HG03064 (cell line): ENCODE data around the gene CD164L2.
A peak's percentile ranks its signal among the peaks of the same experiment; 100 is the strongest.
"Not testable (repeated sequence)": the region's sequence is repeated elsewhere in the genome, so short reads cannot be mapped to it uniquely, and the experiment has no call there.

ENCODE experiments used
- ATAC-seq: cut with Tn5 transposase; IDR thresholded peaks from one replicate; pipeline ENCODE4 v1.9.1; 2021; ENCODE audit warnings: low read depth; ENCODE audit not compliant: unreplicated experiment

Gene CD164L2

DNA sequence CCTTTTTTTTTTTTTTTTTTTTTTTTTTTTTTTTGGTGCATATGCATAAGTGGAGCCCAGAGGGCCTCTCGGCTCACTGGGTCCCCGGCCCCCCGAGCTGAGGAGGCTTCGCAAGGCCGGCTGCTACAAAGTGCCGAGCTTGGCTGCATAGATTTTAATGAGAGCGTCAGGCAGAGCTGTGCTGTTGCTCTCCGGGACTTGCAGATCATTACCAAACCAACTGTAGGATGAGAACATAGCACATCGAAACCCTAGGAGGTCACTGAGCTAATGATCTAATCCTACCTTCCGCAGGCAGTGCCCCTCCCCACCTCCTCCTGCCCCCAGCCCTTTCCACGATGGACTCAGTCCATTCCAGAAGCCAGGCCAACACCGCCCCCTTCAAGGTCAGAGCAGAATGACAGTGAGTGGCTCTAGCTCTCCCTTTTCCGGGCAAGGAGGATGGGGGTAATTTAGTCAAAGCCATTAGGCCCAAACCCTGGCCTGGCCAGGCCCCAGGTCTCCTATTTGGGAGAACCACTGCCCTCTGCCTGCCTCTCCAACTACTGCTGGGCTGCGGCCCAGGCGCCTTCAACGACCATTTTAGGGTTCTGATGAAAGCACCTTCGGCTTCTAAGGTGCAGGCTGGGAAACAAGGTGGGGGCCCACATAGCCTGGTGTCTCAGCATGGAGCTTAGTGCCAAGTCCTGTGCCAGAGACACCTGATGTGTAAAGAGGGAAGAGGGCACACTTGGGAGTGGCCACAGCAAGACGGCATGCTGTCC lies 22.6 kb upstream of the CD164L2 start:
- ATAC-seq = not testable (repeated sequence)

DNA sequence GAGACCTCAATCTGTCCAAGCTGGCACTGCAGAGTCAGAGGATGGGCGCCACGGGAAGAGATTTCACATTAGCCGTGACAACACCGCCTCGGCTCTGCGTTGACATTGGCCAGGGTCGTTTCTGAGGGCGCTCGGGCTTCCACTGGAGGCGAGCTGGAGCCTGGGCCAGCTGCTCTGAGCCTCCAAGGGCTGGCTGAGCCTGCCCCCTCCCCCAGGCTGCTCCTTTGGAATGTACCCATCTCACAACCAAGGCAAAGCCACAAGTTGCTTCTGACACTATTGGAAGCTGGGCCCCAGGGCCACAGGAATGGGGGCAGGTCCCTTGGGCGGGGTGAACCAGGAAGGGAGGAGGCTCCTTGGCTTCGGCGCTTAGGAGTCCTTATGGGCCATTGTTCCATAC lies 21.9 kb upstream of the CD164L2 start:
- ATAC-seq = no peak

DNA sequence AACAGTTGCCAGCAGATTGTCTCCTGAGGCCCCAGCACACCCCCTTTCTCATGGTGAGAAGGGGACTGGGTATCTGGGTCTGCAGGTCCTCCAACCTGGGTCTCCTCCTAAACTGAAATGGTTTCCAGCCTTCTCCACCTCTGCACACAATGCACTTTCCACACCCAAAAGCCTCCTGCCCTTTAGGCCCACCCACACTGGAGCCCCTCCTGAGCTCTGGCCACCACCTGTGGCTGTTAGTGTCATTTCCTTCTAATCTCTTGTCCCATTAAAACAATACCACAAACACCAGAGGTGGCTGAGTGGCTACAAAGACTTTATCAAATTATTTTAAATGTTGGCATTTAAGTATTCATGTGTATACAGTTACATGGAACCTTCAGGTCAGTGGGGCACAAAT lies 20.8 kb upstream of the CD164L2 start:
- ATAC-seq = no peak

DNA sequence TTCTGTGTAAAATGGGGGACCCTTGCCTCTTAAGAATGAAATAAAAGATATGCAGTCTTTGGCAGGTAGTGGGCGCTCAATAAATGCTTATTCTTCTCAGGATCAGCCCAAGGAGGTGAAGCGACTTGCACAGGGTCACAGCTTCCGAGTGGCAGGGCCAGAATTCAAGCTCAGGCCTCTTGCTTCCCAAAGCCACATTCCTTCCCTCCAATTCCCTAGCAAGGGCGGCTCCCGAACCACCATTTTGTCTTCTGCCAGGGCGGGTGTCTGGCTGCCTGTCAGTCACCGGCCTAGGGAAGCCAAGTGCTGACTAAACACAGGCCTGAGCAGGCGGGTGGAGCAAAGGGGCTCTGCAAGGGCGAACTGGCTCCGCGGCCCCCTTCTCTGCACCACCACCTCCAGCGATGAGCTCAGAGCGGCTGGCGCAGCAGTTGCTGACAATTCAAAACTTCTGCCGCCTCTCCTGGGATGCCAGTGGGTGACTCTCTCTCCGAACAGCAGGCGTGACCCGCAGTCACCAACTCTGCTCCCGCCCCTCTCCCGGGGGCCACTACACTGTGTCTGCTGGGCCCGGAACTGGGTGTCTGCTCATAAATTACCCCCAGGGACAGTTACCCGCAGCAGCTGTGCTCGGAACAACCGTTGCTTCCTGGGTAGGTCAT lies 20.1 kb upstream of the CD164L2 start:
- no peak for ATAC-seq

DNA sequence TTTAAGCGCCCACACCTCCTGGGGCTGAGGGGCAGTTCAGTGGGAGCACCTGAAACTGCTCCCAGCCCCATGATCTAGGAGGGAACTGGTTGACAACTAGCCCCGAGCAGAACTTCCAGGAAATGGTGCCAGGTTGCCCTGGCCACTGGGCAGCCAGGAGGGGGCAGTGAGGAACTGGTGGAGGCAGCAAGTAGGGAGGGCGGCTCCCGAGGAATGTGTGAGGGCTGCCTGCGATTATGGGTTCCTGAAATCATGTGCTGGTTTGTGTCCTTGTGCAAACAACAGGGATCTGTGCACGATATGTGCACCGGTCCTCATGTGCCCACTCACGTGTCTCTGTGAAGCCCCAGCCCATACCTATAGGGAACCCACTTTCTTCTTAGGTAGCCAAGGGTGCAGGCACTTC lies 19.2 kb upstream of the CD164L2 start:
- no peak for ATAC-seq

DNA sequence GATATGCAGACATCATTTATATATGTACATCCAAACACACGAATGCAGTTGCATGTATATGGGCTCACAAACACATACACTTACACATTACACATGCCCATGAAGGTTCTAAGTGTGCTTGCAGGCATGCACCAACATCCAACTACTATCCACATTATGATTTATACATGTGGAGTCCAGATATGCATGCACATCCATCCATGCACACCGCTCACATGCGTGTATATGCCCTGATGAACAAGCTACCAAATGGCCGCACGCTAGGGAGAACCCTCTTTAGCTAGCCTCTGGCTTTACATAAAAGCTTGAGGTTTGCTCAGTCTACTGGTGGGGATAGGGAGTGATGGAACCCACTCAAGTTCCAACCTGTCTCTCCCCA lies 17.8 kb upstream of the CD164L2 start:
- no peak for ATAC-seq

- no peak for ATAC-seq
Observed at GRCh38 chr1:27400082-27400962, 17.2 kb upstream of the CD164L2 start.

- ATAC-seq = no peak
Observed at GRCh38 chr1:27399251-27400025, 16.3 kb upstream of the CD164L2 start.

GRCh38 chr1:27398405-27399149 lies 15.4 kb upstream of the CD164L2 start:
- no peak for ATAC-seq

DNA sequence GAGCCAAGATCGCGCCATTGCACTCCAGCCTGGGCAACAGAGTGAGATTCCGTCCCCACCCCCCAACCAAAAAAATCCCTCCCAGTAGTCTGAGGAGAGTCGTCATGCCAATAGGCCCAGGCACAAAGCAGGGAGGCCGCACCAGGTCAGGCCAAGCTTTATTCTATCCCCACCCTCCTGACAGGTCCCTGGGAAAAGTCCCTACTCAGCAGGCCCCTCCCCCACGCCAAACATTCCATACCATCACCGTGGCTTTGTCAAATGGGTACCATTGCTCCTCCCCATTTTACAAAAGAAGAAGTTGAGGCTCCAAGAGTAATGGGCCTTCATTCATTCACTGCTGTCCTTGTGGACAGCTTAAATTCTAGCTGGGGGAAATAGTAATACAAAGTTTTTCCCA lies 14.6 kb upstream of the CD164L2 start:
- ATAC-seq = no peak

- ATAC-seq = no peak
Observed at GRCh38 chr1:27397110-27397509, 14.0 kb upstream of the CD164L2 start.

- ATAC-seq = no peak
Observed at GRCh38 chr1:27395441-27396195, 12.5 kb upstream of the CD164L2 start.

- ATAC-seq = no peak
Observed at GRCh38 chr1:27394925-27395324, 11.8 kb upstream of the CD164L2 start.

DNA sequence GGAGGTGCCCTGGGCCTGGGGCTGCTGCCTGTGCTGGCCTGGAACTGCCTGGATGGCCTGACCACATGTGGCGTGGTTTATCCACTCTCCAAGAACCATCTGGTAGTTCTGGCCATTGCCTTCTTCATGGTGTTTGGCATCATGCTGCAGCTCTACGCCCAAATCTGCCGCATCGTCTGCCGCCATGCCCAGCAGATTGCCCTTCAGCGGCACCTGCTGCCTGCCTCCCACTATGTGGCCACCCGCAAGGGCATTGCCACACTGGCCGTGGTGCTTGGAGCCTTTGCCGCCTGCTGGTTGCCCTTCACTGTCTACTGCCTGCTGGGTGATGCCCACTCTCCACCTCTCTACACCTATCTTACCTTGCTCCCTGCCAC lies 11.1 kb upstream of the CD164L2 start:
- ATAC-seq = no peak

GRCh38 chr1:27393641-27394281 lies 10.6 kb upstream of the CD164L2 start:
- no peak for ATAC-seq

DNA sequence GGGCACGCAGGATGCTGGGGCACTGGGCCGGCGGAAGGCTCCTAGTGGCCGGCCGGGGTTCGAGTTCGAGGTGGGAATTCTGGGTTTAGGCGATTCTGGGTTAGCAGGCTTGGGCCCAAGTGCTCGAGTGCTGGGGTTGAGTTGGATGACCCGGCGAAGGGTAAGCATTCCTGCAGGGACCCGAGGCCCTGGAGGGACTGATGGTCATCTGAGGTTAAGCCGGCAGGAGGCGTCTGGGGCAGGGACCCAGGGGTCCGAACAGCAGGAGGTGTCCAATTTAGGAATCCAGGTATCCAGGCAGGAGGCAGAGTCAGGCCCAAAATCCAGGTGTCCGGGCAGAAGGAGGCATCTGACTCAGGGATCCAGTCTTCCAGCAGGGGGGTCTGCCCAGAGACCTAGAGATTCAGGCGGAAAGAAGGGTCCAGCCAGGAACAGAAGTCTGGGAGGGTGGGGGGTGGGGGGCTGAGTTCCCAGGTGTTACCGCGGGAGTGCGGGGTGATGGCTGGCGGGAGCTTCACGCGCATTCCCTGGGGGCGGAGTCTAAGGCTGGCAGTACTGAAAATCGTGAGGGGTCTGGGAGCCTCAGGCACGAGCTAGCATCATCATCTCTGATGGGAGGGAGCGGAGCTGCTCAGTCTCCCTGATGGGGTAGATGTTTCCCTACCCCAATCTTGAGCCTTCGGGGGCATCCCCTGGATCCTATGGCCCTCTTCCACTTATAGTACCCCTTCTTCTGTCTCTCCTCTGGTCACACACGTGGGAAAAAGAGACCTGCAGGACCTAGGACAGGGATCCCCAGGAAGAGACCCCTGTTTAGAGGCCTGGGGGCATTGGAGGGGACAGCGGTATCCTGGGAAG lies 9.9 kb upstream of the CD164L2 start:
- no peak for ATAC-seq

DNA sequence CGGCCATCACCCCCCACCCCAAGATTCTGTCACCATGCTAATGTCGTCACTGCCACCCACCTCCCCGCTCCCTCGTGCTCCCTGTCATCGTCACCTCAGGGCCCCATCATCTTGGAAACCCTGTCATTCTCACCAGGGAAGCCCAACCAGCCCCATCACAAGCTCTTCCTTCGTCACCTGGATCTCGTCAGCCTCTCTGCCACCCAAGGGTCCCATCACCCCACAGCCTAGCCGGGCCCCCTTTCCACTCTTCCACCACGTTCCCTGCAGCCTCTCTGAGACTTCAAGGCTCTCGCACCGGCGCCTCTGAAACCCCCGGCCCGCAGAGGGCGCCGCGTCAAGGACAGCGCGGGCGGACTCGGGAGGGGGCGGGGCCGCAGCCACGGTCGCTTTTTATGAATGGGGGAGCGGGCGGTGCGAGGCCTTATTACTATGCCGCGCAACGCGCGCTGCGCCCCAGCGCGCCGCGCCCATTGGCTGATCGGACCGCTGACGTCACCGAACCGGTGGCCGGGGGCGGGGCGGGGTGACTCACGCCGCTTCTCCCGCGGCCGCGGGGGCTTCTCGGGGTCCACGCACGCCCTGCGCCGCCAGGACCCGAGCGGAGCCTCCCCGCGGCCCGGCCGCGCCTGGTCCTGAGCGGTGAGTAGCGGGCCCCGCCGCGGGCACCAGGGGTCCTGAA lies 9.1 kb upstream of the CD164L2 start, which contains the start of gene GPR3:
GPR3 (plus strand) TSS at position 527 of the 682 bp plus-strand sequence. CDS start 1,177 bp downstream, outside the sequence.
- ATAC-seq = peak; percentile 59
